ENCODE measurements around the gene RXFP4.

RXFP4 gene

DNA sequence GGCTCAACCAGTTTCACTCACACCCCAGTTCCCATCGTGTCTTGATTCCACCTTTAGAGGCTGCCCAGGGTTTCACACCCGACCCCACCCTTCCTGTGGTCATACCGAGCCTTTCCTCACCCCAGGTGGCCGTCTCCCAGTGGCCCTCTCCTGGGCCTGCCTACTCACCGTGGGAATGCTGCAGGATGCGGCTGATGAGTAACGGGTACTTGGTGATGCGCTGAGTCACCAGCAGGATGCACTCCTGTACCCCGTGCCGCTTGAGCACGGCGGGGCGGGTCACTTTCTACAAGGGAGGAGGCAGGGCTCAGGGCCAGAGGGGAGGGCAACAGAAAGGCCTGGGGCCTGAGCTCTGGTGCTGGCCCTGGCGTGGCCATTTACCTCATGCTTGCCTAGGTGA, 20.5 kb downstream of the RXFP4 start:
- DNase-seq (ENCODE audit: low read depth): no peak

DNA sequence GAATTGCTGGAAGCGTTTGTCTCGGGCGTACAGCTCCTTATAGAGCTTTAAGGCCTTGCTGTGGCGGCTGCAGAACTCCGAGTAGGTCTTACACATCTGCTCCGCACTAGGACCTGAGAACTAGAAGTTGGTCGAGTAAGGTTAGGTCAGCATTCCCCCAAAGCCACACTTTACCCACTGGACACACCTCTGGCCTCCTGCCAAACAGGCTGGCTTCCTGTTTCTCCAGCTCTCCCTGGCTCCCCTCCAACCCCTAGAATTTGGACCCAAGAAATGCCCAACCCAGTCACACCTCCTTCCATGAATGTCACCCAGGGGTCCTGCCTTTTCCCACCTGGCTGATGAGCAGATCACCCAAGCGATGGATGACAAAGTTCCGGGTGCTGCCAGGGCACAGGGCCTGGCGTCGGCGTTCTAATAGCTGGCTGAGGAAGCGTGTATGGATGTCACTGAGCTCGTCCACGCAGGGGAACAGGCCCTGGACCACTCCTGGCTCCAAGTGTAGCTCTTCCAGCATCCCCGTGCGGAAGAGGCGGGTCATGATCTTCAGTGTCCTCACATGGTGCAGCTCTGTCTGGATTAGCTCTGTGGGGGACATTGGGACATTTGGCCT, 21.3 kb downstream of the RXFP4 start:
- DNase-seq (ENCODE audit: low read depth): no peak

DNA sequence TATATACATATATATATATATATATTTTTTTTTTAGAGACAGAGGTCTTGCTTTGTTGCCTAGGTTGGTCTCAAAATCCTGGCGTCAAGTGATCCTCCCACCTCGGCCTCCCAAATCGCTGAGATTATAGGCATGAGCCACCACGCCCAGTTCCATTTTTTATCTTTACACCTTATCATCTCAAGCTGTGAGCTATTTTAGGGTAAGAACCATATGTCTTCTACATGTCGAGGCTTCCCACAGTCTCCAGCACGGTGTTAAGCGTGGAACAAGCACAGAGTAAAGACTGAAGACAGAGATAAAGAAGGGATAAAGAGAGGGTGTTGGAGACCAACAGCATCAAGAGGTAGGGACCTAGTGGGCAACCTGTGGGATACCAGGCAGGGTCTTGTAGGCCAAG, 22.8 kb downstream of the RXFP4 start:
- DNase-seq (ENCODE audit: low read depth): no peak

DNA sequence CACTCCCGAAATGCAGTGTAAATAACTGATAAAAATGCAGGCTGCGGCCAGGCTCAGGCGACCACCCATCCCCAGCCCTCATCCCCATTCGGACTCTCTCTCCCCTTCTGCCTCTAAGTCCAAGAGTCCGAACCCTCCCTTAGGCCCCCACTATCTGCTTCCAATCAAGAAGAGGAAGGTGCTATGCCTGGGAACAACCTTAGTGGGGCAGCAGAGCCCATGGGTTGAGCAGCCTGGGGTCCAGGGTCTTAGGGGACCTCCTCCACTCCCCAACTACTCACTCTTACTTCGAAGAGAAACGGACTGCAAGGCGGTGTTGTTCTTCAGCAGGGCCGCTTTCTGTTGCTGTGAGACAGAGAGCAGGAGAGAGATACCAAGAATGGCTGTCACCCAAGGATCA, 24.7 kb downstream of the RXFP4 start:
- DNase-seq (ENCODE audit: low read depth): no peak

DNA sequence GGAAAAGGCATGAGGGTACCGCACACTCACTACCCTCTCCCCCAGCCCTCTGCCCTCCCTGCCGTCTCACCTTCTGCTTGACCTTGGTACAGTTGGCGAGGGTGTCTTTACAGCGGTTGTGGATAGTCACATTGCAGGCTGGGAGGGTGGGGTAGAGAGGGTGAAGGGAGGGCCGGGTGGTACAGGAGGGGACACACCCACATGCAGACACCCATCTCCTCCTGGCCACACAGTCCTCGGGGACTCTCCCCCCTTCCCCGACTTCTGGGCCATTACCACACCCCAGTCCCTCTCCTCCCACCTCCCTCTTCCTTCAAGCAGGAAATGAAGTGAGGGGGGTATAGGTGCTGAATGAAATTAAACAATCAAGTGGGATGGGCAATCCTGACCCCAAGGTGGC, 25.3 kb downstream of the RXFP4 start:
- no peak for DNase-seq (ENCODE audit: low read depth)

DNA sequence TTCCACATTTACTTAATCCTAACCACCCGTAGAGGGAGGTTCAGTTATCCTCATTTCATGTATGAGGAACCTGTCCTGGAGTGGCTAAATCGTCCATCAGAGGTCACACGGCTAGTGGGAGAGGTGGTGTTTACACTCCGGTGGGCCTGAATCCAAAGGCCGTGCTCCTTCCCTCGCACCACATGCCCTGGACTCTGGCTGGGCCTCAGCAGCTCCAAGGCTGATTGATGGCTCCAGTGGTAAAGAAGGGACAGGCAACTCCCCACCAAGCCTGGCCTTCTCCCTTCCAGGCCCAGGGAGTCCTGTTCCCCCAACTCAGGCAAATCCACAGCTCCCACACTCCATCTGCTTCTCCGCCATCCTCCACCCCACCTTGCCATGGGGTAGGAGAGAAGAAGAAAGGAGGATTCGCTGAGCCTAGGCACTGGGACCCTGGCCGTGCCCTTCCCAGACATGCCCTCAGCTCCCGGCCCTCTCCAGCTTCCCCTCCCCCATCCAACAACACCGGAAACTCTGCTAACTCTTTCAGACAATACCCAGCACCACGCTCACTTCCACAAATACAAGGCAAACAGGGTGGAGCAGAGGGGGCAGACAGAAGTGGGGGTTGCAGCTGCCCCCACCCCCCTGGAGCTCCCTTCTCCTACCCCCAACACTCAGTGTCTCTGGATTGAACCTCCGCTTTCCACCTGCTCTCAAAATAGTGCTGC, 26.1 kb downstream of the RXFP4 start:
- DNase-seq (ENCODE audit: low read depth): no peak

DNA sequence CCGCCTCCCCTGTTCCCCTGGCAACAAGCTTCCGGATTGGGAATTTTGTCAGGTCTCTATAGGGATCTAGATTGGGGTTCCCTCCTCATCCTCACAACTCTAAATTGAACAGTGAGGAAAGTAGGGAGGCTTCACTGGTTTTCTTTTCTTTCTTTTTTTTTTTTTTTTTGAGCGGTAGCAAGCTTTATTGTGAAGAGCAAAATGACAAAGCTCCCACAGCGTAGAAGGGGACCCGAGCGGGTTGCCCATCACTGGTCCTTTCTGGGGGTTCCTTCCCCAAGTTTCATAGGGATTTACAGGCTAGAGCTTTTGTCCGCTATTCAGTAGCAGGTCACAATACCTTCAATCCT, 26.6 kb downstream of the RXFP4 start:
- DNase-seq (ENCODE audit: low read depth): no peak

DNA sequence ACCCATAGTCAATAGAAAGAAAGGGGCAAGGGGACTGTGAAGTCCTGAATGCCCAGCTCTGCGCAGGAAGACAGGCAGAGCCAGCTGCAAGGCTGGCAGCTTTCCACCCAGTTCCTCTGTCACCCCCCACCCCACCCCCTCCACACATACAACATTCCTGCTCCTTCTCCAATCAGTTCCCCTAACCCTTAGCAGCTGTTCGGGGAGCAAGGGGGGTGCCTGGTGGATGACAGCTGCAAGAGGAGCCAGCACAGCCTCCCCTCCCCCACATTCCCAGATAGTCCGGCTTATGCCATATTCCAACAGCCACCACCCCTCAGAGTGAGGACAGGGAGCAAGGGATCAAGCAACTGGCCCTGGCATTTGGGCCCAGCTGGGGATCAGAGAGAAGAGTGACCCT, 27.2 kb downstream of the RXFP4 start:
- no peak for DNase-seq (ENCODE audit: low read depth)

DNA sequence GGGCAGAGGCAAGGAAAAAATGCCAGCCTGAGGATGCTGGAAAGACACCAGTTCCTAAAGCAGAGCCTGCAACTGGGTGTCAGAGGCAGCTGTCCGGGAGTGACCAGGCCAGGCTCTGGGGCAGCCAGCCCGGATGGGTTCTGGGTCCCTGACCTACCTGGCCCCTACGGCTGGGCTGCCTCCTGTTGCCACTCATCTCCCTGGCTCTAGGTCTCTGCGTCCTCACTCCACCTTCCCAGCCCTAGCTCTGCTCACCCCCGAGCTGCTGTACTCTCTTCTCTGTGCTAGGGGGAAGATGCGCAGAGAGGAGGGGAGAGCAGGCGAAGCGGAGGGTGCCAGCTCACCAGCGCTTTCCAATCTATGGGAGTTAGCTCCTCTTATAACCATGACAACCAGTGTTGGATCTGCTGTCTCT, 27.9 kb downstream of the RXFP4 start:
- no peak for DNase-seq (ENCODE audit: low read depth)

DNA sequence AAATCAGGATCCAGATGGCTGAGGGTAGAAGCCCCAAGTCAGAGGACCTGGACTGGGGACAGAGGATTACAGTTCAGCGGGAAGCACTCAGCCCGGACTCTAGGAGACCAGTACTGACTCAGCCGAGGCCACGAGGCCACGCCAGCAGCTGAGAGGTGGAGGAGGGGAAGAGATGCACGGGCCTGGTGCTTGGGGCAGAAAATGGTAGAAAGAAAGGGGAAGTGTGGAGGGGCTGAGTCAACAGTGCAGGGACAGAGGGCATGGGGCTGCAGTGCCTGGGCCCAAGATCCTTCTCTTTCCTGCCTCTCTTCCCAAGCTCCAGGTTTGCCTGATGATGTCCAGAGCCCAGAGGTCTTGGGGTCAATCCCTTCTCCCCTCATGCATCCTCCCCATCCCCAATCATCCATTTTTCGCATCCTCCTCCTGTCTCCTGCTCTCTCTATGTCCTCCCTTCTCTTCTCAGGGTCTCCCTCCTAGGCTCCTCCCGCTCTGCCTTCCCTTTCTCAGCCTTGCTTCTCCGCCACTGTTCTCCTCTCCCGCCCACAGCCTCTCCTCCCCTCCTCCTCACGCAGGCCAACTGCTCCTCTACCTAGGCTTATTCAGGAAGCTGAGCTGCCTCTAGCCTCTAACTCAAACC, 29.2 kb downstream of the RXFP4 start:
- DNase-seq (ENCODE audit: low read depth): no peak

DNA sequence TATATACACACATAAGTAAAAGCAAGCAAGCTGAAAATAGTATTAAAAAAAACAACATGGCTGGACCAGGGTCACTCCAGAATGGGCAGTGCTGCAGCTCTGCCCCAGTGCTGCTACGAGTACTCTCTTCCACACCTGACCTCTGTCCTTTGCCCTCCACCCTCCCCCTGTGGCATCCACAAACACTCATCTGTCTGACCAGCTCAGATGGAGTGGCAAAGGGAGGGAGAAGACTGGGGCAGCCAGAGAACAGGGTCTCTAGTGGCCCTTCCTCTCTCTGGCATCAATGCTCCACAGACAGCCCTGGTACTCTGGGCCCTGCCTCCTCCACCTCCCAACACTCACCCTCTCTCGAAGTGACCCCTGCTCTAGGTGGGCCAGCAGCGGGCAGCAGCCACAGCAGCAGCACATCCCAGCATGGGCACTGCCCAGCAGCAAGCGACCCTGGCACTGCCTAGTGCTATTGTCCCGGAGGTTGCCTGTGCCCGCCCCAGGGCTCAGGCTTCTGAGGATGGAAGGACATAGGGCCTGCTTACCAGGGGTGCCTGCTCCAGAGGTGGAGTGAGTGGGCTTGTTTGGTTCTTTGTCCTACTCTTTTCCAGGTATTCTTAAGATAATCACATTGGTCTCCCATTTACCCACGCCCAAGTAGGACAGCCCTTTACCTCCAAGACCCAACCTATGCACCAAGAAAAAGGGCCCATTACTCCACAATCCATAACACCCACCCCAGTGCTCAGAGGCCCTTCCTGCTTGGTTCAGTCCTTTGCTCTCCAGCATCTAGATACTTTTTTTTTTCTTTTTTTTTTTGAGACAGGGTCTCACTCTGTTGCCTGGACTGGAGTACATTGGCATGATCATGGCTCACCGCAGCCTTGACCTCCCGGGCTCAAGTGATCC, 30.7 kb downstream of the RXFP4 start:
- DNase-seq (ENCODE audit: low read depth): no peak

DNA sequence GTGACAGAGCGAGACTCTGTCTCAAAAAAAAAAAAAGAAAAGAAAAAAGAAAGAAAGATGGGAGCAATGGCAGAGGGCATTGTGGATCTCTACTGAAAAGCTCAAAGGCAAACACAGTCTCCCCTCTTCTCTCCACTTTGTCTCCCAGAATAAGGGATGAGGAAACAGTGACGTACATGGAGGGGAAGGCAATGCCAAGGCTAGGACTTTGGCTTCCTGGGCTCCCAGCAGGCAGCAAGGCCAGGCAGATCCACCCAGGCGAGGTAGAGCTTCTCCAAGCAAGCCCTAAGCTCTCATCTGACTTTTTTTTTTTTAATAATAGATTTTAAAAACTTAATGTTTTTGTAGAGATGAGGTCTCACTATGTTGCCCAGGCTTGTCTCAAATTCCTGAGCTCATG, 32.3 kb downstream of the RXFP4 start:
- no peak for DNase-seq (ENCODE audit: low read depth)

DNA sequence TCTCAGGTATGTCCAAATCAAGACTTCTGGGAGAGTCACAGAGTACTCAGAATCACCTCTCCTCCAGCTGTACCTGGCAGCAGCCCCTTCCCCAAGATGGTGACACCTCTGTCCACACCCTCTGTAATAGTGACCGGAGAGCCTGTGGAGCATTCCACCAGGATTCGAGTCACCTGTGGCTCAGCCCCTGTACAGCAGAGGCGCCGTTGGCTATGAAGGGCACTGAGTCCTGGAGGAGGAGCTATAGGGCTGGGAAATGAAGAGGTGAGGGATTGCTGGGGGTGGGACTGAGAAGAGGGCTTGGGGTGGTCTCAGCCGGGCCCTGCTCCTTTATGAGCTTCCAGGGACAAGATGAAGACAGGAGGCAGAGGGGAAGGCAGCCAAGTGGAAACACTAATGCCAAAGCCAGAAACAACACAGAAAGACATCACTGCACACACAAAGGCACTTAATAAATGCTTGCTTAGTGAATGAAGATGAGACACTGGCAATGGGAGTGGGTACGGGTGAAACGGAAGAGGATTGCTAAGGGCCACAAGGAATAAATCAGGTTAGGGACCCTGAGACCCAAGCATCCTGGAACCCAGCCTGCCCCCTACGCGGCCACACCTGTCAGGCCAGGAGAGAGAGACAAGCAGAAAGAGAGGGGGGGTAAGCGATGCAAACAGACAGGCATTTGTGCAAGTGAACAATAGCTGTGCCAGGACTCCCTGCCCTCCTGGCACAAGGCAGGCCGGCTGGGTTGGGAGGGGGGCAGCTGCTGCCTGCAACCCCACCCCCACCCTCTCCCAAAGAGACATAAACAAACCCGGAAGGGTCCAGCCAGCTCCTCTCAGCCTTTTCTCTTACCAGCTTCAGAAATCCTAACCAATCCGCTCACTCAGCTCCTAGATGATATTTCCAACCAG, 33.0 kb downstream of the RXFP4 start:
- no peak for DNase-seq (ENCODE audit: low read depth)

DNA sequence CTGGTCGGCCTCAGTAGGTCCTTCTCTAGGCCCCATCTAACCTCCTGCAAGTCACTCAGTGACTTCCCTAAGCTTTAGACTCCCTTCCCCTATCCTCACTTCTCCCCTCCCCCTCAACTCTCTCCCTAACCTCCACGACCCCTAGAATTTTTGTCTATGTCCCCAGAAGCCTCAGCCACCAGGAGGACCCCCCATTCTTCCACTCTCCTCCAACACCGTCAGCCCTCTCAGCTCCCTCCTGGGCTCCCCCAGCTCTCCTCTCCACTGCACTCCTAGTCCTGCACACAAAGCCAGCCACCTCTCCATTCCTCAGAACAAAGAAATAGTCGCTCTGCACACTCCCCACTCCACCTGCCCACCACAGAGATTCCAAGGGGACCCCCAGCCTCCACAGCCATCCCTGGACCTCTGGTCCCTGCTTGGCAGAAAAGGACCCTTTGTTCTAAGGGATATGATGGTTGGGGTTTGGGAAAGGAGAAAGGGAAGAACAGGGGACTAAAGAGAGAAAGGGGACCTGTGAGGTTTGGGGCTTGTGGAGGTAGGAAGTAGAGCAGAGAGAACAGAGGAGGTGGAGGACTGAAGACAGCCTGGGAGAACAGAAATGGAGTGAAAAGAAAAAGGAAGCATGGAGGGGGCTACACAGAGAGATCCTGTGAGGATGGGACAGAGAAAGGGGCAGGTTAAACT, 34.1 kb downstream of the RXFP4 start:
- DNase-seq (ENCODE audit: low read depth): no peak

DNA sequence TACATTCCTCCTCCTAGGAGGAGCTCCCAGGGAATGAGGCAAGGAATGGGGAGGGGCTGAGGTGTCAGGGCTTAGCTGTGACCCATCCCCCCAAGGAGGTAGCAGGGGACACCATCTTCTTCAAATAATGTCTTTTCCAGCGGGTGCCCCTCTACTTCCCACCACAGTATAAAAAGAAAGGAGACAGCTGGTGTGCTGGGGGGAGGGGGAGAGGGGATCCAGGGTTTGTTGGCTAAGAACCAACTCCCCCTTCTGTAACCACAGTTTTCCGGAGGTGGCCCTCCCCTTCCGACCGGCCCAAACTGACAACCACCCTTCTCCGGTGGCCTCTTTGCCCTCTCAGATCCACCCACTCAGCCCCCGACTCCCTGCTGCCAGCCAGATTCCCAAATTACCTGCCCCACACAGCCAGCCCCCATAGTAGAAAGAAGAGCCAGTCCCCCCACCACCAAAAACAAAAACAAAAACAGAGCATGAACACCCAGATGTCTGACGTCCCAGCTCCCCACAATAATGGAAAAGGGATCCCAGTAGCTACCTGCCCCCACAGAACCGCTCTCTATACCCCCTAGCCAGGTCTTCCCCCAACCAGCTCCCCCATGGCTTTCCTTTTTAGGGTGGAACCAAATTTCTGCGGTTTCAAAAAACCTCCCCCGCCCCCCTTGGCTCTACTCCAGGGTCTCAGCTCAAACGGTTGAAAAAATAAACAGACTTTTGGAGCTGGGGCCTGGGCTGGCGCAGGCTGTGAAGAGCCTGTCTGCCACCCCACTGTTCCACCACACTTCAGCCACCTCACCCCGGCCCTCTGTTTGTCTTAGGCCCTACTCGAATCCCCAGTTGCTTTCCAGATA, 34.8 kb downstream of the RXFP4 start:
- no peak for DNase-seq (ENCODE audit: low read depth)

DNA sequence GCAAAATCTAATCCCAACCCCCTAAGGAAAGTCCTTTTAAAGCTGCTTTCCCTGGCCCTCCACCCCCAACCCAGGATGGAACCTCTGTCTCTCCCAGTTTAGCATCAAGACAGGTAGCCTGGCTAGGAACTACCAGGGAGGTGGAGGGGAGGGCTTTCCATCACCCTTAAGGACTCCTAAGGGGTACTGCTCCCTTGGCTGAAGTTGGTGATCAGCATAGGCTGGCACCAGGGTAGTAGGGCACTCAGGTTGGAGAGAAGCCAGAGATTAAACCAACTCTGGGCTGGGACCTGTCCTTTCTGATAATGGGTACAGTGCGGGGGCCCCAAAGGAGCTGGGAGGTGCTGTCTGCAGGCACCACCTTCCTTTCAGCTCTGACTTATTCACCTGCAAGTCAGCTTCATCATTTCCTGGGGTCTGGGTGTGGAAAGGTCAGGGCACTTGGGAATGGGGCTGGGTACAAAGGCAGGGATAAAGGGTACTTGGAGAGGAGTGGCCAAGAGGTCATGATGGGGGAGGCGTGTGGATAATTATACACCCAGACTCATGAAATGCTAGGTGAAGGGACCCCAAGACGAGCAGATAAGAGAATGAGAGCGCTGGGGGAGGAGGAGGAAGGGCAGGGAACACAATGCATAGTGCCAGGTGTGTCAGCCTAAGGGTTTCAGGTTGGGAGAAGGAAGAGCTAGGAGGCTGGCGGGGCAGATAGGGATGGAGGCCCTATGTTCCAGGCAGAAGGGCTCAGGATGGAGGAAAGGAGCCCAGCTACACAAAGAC, 35.7 kb downstream of the RXFP4 start:
- DNase-seq (ENCODE audit: low read depth): no peak

DNA sequence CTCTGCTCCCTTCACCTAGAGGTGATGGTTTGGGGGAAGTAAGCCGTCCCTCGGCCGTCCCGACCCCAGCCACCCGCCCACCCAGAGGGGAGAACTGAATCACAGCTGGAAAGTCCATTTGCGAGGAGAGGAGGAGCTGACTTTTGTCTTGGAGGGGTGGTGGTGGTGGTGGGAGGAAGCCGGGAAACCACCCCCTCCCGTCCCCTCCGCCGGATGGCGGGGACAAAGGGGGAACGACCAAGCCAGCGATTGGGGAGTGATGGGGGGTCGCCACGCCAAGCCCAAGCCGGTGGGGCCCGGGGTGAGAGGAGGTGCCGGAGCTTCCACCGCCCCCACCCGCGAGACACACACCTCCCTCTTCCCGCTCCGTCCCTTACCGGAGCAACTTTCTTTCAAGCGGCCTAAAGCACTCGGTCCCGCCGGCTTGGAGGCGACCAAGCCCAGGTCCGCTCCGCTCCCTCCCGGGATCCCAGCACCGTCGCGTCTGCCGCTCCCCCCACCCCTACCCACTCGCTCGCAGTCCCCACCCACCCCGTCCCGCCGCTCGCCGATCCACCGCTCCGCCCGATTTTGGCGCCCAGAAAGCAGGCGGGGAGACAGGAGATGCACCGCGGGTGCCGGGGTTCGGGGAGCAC, 36.4 kb downstream of the RXFP4 start:
- DNase-seq (ENCODE audit: low read depth): peak; percentile 35

DNA sequence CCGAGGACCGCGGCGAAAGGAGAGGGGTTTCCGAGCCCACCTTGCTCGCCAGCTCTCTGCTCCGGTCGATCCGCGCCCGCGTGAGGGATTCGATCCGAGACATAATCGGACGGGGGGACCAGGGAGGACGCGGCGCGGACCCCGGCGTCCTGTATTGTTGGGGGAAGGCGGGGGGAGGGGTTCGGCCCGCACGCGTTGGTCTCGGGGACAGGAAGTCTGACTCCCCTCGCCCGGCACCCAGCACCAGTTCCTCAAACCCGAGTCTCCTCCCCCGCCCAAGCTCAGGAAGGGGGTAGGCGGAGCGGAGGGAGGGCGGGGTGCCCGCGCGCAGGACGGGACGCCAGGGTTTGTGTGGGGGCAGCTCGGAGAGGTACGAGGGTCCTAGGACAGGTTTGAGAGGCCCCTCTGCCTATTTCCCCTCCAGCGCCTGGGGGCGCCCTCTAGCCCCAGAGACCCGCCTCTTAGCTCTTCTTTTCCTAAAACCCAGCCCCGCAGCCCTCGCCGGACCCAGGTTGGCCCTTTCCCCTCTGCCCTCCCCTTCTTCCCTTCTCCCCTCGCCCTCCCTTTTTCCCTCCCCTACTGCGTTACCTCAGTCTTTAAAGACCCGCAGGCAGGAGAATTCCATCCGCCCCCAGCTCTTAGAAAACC, 37.0 kb downstream of the RXFP4 start, which contains the start of gene ARHGEF2:
ARHGEF2 (minus strand) TSS at position 223 of the 648 bp plus-strand sequence; CDS start at position 103, 120 bp downstream.
- DNase-seq (ENCODE audit: low read depth): peak; percentile 71
